ENCODE results near the gene MAPK1IP1L.
"Not testable (repeated sequence)": the region's sequence is repeated elsewhere in the genome, so short reads cannot be mapped to it uniquely, and the experiment has no call there.

MAPK1IP1L gene

GRCh38 chr14:55053500-55053899 is 2.1 kb downstream of the MAPK1IP1L start:
- no peak for DNase-seq

DNA sequence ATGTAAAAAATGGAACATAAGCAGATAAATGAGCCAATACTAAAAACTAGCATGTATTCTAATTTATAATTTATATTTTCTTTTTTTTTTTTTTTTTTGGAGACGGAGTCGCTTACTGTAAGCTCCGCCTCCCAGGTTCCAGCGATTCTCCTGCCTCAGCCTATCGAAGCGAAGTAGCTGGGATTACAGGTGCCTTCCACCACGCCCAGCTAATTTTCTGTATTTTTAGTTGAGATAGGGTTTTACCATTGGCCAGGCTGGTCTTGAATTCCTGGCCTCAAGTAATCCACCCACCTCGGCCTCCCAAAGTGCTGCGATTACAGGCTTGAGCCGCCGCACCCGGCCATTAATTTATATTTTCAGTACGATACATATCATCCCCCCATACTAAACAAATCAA is 2.7 kb downstream of the MAPK1IP1L start:
- no peak for DNase-seq

DNA sequence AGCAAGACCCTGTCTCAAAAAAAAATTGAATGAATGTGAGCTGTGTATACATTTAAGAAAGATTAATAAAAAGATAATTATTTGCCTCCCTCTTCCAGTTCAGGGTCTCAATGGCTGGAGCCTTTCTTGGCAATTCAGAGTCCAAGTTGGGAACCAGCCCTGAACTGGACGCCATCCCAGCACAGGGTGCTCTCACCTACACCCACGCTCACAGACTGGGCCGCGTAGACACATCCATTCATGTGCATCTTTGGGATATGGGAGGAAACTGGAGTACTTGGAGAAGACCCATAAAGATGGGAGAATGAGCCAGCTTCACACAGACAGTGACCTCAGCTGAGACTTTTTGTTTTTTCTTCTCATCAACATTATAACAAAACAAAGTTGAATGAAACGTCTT is 6.5 kb downstream of the MAPK1IP1L start:
- no peak for DNase-seq

DNA sequence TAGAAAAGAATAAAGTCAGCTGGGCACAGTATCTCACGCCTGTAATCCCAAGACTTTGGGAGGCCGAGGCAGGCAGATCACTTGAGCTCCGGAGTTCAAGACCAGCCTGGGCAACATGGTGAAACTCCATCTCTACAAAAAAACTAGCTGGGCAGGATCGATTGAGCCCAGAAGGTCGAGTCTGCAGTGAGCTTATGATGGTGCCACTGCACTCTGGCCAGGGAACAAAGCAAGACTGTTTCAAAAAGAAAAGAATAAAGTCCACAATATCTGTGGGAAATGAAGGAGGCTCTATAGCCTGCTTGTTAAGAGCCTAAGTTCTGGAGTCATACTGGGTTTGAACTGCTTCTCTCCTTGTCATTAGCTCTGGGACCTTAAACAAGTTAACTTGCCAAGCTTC is 7.9 kb downstream of the MAPK1IP1L start:
- no peak for DNase-seq

DNA sequence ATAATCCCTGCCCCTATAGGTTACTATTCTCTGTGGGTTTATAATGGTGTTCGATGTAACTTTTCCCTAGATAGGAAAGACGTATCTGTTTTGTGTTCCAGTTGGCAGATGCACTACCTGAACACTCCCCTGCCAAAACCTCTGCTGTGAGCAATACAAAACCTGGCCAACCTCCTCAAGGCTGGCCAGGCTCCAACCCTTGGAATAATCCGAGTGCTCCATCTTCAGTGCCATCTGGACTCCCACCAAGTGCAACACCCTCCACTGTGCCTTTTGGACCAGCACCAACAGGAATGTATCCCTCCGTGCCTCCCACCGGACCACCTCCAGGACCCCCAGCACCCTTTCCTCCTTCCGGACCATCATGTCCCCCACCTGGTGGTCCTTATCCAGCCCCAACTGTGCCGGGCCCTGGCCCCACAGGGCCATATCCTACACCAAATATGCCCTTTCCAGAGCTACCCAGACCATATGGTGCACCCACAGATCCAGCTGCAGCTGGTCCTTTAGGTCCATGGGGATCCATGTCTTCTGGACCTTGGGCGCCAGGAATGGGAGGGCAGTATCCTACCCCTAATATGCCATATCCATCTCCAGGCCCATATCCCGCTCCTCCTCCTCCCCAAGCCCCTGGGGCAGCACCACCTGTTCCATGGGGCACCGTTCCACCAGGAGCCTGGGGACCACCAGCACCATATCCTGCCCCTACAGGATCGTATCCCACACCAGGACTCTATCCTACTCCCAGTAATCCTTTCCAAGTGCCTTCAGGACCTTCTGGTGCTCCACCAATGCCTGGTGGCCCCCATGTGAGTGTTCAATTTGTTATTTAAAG is 11.3 kb downstream of the MAPK1IP1L start:
- DNase-seq, result no peak

DNA sequence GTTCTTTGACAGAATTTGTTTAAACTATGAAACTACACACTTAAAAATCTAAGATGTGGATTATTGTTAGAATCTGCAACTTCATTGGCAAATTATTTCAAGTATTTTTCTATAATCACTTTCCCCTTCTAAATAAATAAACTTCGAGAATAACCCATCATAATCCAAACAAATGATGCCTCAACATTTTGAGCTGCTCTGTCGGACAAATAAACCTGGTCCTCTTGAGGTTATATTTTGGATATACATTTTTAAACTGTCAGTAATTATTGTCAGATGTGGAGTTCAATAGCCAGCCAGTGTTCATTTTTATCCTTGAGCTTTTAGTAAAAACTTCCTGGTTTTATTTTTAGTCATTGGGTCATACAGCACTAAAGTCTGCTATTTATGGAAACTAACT is 13.4 kb downstream of the MAPK1IP1L start:
- DNase-seq, result not testable (repeated sequence)

DNA sequence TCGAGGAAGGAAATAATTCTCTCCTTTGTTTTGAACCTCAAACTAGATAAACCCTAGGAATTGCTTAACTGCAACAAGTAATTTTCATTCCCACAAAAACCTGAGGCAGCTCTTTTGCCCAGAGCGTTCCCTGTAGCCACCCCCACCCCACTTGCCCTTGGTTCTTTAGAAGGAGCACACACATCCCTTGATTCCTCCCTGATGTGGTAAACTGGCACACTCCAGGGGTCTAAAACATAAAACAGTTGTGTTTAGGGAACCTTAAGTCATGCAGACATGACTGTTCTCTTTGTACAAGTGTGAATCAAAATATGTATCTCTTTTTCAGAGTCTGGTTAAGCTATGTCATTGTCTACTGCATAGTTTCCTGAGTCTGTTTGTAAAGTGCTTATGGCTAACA is 14.0 kb downstream of the MAPK1IP1L start:
- DNase-seq, result no peak

GRCh38 chr14:55066223-55066622 is 14.8 kb downstream of the MAPK1IP1L start:
- DNase-seq, result no peak

- DNase-seq, result no peak
These were observed 19.5 kb downstream of the MAPK1IP1L start for GRCh38 chr14:55070981-55071411.

DNA sequence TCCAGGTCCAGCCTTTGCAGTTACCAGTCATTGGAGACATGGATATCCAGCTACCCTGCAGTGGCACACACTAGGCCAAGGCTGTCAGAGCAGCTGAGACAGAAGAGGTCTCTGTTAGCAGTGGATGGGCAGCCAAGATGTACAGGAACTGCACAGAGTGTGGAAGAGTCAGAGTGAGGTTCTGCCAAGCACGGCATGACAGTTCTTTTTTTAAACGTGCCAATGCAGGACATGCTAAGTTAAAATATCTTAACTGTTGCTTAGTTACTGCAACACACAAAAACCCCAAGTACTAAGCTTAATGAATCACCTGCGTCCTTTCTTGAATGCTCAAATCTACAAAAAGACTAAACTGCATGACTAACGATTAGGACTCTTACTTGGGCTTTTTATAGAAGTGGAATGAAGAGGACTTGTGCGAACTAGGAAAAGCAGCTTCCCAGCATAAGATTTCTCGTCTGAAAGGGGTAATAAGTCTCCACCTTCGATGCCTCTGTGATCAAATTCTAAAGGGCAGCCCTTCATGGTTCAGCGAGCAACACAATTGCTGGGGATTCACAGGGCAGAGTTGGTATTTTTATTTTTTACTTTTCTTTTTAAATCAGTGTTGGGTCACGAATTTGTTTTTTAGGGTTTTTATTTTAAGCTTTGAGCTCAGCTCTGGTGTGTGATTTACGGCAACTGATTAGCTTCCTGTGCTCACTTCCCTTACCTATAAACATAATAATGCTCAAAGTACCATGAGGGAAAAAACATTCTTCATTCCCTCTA is 20.6 kb downstream of the MAPK1IP1L start:
- DNase-seq, result peak; percentile 32

DNA sequence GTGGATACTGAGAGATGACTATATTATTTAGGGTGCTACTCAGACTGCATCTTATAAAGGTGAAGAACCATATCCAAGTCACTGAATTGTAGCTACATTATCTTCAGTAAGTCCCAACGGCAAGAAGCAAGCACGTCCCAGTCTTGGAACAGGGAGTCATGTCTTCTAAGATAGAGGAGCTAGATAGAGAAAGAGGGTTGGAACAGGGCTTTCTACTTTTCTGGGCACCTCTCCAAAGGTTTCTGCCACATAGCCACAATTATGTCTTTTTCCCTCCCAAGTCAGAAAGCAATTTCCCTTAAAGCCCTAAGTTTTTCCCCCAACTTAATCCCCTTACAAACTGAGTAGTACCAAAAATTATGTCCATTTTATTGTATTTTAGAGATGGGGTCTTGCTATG is 22.4 kb downstream of the MAPK1IP1L start:
- DNase-seq, result no peak

DNA sequence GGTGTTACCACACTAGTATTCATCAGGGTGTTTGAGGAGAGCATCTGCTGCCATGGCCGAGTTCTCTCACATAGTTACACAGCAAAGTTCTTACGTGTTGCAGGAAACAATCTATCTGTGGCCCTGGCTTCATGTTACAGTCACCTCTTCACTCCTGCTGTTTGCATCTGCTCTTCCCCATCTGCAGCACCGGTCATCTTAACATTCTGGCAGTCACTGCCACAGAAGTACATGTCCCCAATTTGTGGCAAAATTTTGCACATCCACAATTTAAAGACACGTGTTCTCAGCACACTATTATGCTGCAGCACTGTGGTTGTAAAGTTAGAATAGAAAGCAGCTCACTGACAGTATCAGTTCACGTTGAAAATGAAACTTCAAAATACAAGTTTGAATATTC is 23.2 kb downstream of the MAPK1IP1L start:
- DNase-seq, result no peak

- DNase-seq, result no peak
These were observed 24.3 kb downstream of the MAPK1IP1L start for GRCh38 chr14:55075628-55076175.

DNA sequence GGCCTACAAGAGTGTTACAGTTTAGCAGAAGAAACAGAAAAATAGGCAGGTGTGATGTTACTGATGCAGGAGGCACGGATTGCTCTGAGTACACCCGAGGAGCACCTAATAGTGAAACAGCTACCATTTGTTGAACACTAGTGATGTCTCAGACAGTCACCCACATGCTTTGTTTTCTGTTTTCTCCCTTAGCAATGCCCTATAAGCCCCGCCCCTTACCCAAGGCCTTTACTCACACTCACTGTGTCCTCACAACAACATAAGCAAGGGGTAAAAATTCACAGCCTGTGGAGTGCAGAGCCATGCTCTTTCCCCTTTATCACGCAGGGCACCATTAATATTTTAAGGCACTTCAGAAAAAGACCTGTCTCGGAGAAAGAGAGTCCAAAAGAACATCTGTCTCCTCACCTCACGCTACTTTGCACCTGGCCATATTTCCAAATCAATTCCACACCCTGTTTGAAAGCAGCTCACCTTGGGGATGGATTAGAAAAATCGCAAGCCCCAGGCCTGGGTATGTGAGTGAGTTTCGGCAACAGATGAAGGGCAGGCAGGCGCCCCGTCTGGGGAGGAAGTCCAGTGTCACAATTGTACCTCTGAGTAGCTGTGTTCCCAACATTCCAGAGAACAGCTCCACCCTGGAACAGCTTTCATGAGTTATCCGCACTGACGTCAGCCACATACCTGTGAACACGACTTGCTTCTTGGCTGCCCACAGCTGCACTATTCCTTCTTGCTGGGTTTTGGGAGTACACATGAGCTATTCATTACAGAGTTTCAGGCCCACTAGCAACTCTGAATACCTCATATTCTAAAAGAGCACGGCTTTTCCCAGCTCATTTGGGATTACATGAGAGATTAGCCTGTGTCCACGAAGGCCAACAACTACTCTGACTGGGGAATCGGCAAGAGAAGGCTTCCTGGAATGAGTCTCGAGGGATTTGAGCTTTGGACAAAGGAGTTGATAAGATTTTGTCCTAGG is 26.0 kb downstream of the MAPK1IP1L start:
- DNase-seq, result no peak

DNA sequence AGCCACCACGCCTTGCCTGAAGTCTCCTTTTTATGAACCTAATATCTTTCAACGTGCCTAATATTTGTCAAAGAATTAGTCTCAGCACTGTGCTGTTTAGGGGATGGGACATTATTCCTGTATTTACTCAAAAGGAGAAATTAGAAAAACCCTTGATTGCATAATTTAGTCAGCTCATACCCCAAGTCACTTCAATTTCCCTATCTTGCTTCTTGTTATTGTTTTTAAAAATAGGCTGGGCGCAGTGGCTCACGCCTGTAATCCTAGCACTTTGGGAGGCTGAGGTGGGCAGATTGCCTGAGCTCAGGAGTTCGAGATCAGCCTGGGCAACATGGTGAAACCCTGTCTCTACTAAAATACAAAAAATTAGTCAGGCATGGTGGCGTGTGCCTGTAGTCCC is 28.5 kb downstream of the MAPK1IP1L start:
- DNase-seq, result not testable (repeated sequence)

DNA sequence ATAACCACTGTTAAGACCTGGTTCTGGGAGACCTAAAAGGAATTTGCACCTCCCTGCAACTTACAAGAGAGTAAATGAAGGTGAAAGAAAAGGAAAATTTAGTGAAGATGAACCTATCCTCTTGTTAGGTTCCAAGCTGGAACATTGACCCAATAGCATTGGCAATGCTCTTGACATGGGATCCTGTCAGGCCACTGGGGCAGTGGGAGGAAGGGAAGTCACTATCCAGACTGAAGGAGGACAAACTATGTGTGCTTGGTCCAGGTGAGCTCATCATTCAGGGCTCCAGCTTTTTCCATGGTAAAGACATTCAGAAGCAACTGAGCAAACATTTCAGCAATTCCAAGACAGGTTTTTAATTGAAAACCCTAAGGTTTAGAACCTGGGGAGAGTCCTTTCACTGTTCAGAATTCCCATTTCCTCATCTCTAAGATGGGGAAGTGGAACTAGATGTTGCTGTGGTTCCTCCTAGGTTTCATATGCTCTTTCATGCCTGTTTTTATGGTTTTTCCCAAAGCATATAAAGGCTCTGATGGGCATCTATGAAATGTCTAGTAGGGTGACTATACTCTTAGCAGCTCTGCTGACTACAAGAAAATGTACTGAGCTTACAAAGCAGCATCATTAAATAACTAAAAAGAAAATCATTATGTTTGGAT is 33.1 kb downstream of the MAPK1IP1L start:
- no peak for DNase-seq

DNA sequence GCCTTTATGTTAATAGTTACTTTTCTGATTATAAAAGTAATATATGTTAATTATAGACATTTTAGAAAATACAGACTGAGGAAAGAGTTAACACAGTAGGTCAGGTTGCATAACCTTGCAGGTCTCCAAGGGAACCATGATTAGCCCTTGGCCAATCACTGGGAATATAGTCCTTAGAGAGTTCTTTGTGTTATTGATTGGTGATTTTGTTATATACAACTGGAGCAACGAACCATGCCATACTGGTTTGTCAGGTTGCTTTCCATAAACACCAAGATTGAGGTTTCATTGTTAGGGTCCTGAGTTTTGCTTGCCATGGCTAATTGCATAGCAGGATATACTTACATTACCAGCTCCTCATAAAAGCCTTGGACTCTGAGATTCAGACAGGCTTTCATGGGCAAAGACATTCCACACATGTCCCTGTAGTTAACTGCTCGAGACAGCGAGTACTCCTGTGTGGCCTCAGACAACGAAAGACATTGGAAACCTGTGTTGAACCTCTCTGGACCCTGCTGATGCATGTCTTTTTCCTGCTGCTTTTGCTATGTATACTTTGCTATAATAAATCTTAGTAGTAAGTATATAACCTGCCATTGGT is 33.7 kb downstream of the MAPK1IP1L start:
- no peak for DNase-seq

GRCh38 chr14:55086938-55087337 is 35.5 kb downstream of the MAPK1IP1L start:
- no peak for DNase-seq

GRCh38 chr14:55088356-55088755 is 36.9 kb downstream of the MAPK1IP1L start:
- no peak for DNase-seq

- no peak for DNase-seq
These were observed 40.9 kb downstream of the MAPK1IP1L start for GRCh38 chr14:55092341-55092740.
